ENCODE measurements around the gene RIPOR3. TPM values are rescaled to one million over a fixed set of nuclear protein-coding genes. Genes with fewer than 3 reads are reported as not detected.
"Not testable (repeated sequence)": the region's sequence is repeated elsewhere in the genome, so short reads cannot be mapped to it uniquely, and the experiment has no call there.

The RIPOR3 gene
- total RNA-seq, 1 donor from 2014 or later, result not detected

- intact Hi-C loops (cut with micrococcal nuclease), result no loop called here
- H3K4me3 Mint-ChIP-seq, result no peak overlapping the region
- H3K9me3 Mint-ChIP-seq, result no peaks in the 10 kb centered on the region
- H3K36me3 Mint-ChIP-seq (ENCODE audit: low read depth), result no peaks in the 10 kb centered on the region
- no peak for DNase-seq (ENCODE audit: low spot score)
- peaks cover 3% of the 10 kb centered on the region for H3K27me3 Mint-ChIP-seq (ENCODE audit: insufficient read depth)
- H3K27ac Mint-ChIP-seq, result no peak overlapping the region
- no peaks in the 10 kb centered on the region for H3K4me1 Mint-ChIP-seq (ENCODE audit: low read depth)
Measured at GRCh38 chr20:50676858-50677257, 14.5 kb downstream of the RIPOR3 start.

DNA sequence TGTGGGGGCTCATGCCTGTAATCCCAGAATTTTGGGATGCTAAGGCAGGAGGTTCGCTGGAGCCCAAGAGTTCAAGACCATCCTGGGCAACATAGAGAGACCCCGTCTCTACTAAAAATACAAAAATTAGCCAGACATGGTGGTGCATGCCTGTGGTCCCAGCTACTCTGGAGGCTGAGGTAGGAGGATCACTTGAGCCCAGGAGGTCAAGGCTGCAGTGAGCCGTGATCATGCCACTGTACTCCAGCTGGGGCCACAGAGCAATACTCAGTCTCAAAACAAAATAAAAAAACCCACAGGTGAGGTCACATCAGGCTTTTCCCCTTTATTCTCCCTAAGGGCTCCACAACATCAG lies 15.0 kb downstream of the RIPOR3 start:
- H3K9me3 Mint-ChIP-seq; H3K4me3 Mint-ChIP-seq; H3K27ac Mint-ChIP-seq; intact Hi-C loops (cut with micrococcal nuclease); DNase-seq (ENCODE audit: low spot score); H3K4me1 Mint-ChIP-seq (ENCODE audit: low read depth); H3K36me3 Mint-ChIP-seq (ENCODE audit: low read depth); H3K27me3 Mint-ChIP-seq (ENCODE audit: insufficient read depth): not testable (repeated sequence)

GRCh38 chr20:50675671-50676376 lies 15.5 kb downstream of the RIPOR3 start:
- intact Hi-C loops (cut with micrococcal nuclease), result no loop called here
- no peak for DNase-seq (ENCODE audit: low spot score)
- H3K4me1 Mint-ChIP-seq (ENCODE audit: low read depth), result no peaks in the 10 kb centered on the region
- peaks cover 3% of the 10 kb centered on the region for H3K27me3 Mint-ChIP-seq (ENCODE audit: insufficient read depth)
- H3K27ac Mint-ChIP-seq, result no peak overlapping the region
- H3K4me3 Mint-ChIP-seq, result no peak overlapping the region
- no peaks in the 10 kb centered on the region for H3K9me3 Mint-ChIP-seq
- no peaks in the 10 kb centered on the region for H3K36me3 Mint-ChIP-seq (ENCODE audit: low read depth)

- no peaks in the 10 kb centered on the region for H3K36me3 Mint-ChIP-seq (ENCODE audit: low read depth)
- H3K4me3 Mint-ChIP-seq, result no peak overlapping the region
- H3K9me3 Mint-ChIP-seq, result no peaks in the 10 kb centered on the region
- peaks cover 3% of the 10 kb centered on the region for H3K27me3 Mint-ChIP-seq (ENCODE audit: insufficient read depth)
- H3K4me1 Mint-ChIP-seq (ENCODE audit: low read depth), result no peaks in the 10 kb centered on the region
- H3K27ac Mint-ChIP-seq, result no peak overlapping the region
- intact Hi-C loops (cut with micrococcal nuclease), result no loop called here
- DNase-seq (ENCODE audit: low spot score), result no peak
Measured at GRCh38 chr20:50674138-50674825, 17.1 kb downstream of the RIPOR3 start.

- Mint-ChIP-seq H3K9me3 (no peaks in the 10 kb centered on the region), H3K27me3 (ENCODE audit: insufficient read depth) (peaks cover 3% of the 10 kb centered on the region), H3K4me1 (ENCODE audit: low read depth) (no peaks in the 10 kb centered on the region), H3K4me3 (no peak overlapping the region), H3K27ac (no peak overlapping the region), H3K36me3 (ENCODE audit: low read depth) (no peaks in the 10 kb centered on the region)
- intact Hi-C loops (cut with micrococcal nuclease), result no loop called here
- no peak for DNase-seq (ENCODE audit: low spot score)
Measured at GRCh38 chr20:50673466-50674137, 17.7 kb downstream of the RIPOR3 start.

GRCh38 chr20:50673146-50673465 lies 18.2 kb downstream of the RIPOR3 start:
- no peak overlapping the region for H3K4me3 Mint-ChIP-seq
- intact Hi-C loops (cut with micrococcal nuclease), result no loop called here
- no peak overlapping the region for H3K27ac Mint-ChIP-seq
- no peaks in the 10 kb centered on the region for H3K4me1 Mint-ChIP-seq (ENCODE audit: low read depth)
- H3K36me3 Mint-ChIP-seq (ENCODE audit: low read depth), result no peaks in the 10 kb centered on the region
- peaks cover 5% of the 10 kb centered on the region for H3K27me3 Mint-ChIP-seq (ENCODE audit: insufficient read depth)
- no peaks in the 10 kb centered on the region for H3K9me3 Mint-ChIP-seq
- DNase-seq (ENCODE audit: low spot score), result no peak

DNA sequence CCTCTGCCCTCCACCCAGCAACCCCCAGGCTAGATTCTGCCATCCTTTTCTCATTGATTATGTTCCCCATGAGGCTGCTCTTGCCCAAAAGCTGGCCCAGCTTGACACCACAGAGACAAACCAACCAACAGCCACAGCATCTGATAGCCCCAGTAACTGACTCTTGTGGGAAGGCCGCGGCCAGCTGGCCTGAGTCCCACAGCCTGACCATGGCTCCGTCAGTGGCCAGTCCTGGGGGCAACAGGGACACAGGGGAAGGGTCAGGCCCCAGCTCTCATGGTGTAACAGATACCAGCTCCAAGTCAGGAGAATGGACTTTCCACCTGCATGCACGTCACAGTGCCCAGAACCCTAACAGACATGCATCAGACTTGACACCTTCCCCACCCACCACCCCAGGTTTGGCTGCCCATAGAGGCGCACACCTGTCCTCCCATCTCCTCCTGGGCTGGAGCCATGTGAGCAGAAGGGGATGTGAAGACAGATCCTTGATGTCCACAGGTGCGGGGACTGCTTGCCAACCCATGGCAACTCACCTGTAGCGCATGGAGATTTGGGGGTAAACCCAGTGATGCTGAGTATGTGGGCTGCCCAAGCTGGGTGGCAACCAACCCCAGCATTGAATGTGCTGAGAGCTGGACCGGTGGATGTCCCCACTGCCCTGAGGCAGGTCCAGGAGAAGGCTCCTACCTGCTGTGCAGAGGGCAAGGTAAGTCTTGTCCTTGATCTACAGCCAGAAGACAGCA lies 18.8 kb downstream of the RIPOR3 start:
- H3K27me3 Mint-ChIP-seq (ENCODE audit: insufficient read depth), result peaks cover 5% of the 10 kb centered on the region
- H3K4me3 Mint-ChIP-seq, result no peak overlapping the region
- H3K9me3 Mint-ChIP-seq, result no peaks in the 10 kb centered on the region
- DNase-seq (ENCODE audit: low spot score), result no peak
- no peaks in the 10 kb centered on the region for H3K4me1 Mint-ChIP-seq (ENCODE audit: low read depth)
- H3K36me3 Mint-ChIP-seq (ENCODE audit: low read depth), result no peaks in the 10 kb centered on the region
- H3K27ac Mint-ChIP-seq, result no peak overlapping the region
- intact Hi-C loops (cut with micrococcal nuclease), result no loop called here

- Mint-ChIP-seq H3K27ac (no peak overlapping the region), H3K4me3 (no peak overlapping the region), H3K36me3 (ENCODE audit: low read depth) (no peaks in the 10 kb centered on the region), H3K4me1 (ENCODE audit: low read depth) (no peaks in the 10 kb centered on the region), H3K27me3 (ENCODE audit: insufficient read depth) (peaks cover 5% of the 10 kb centered on the region), H3K9me3 (no peaks in the 10 kb centered on the region)
- intact Hi-C loops (cut with micrococcal nuclease), result no loop called here
- DNase-seq (ENCODE audit: low spot score), result no peak
Measured at GRCh38 chr20:50671626-50672025, 19.7 kb downstream of the RIPOR3 start.

- H3K27me3 Mint-ChIP-seq (ENCODE audit: insufficient read depth); H3K9me3 Mint-ChIP-seq; H3K4me1 Mint-ChIP-seq (ENCODE audit: low read depth); H3K27ac Mint-ChIP-seq; intact Hi-C loops (cut with micrococcal nuclease); DNase-seq (ENCODE audit: low spot score); H3K36me3 Mint-ChIP-seq (ENCODE audit: low read depth); H3K4me3 Mint-ChIP-seq: not testable (repeated sequence)
Measured at GRCh38 chr20:50671010-50671409, 20.3 kb downstream of the RIPOR3 start.

- H3K4me3 Mint-ChIP-seq, result no peak overlapping the region
- H3K36me3 Mint-ChIP-seq (ENCODE audit: low read depth), result no peaks in the 10 kb centered on the region
- intact Hi-C loops (cut with micrococcal nuclease), result no loop called here
- H3K9me3 Mint-ChIP-seq, result no peaks in the 10 kb centered on the region
- no peak overlapping the region for H3K27ac Mint-ChIP-seq
- no peak for DNase-seq (ENCODE audit: low spot score)
- H3K4me1 Mint-ChIP-seq (ENCODE audit: low read depth), result no peaks in the 10 kb centered on the region
- H3K27me3 Mint-ChIP-seq (ENCODE audit: insufficient read depth), result peaks cover 2% of the 10 kb centered on the region
Measured at GRCh38 chr20:50670126-50670862, 21.0 kb downstream of the RIPOR3 start.

- intact Hi-C loops (cut with micrococcal nuclease), result no loop called here
- Mint-ChIP-seq H3K9me3 (no peaks in the 10 kb centered on the region), H3K27ac (no peak overlapping the region), H3K4me1 (ENCODE audit: low read depth) (no peaks in the 10 kb centered on the region), H3K27me3 (ENCODE audit: insufficient read depth) (peaks cover 2% of the 10 kb centered on the region), H3K36me3 (ENCODE audit: low read depth) (no peaks in the 10 kb centered on the region), H3K4me3 (no peak overlapping the region)
- DNase-seq (ENCODE audit: low spot score), result no peak
Measured at GRCh38 chr20:50668798-50669197, 22.5 kb downstream of the RIPOR3 start.

DNA sequence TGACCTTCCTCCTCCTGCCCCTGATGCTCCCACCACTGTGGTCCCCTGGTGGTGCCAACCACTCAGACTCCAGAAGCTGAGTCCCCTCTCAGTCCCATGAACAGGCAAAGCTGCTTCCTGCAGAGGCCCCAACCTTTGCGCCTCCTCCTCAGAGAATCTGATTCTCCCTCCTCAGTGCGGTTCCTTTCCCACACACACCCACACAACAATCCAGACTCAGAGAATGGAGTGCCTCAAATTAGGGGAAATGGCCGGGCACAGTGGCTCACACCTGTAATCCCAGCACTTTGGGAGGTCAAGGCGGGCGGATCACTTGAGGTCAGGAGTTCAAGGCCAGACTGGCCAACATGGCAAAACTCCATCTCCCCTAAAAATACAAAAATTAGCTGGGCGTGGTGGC lies 23.0 kb downstream of the RIPOR3 start:
- Mint-ChIP-seq H3K27ac (no peak overlapping the region), H3K36me3 (ENCODE audit: low read depth) (no peaks in the 10 kb centered on the region), H3K9me3 (no peaks in the 10 kb centered on the region), H3K4me3 (no peak overlapping the region), H3K27me3 (ENCODE audit: insufficient read depth) (peaks cover 2% of the 10 kb centered on the region), H3K4me1 (ENCODE audit: low read depth) (no peaks in the 10 kb centered on the region)
- DNase-seq (ENCODE audit: low spot score), result no peak
- intact Hi-C loops (cut with micrococcal nuclease), result no loop called here

All from activated T-helper 1 cell treated with anti-CD3 and anti-CD28 coated beads, Interleukin-12 subunit alpha, Interleukin-12 subunit beta, Interleukin-2, Interleukin-4 antibody, amounts not matched to agents 30 ng/mL and 10 ng/mL and 1 ng/mL, durations not matched to agents 14 hours and 24 hours and 36 hours (primary cell).